HG02884 (cell line): Measurements from ENCODE around the gene DECR2.
"Not testable (repeated sequence)": the region's sequence is repeated elsewhere in the genome, so short reads cannot be mapped to it uniquely, and the experiment has no call there.

Experiments
- ATAC-seq: cut with Tn5 transposase; IDR thresholded peaks from one replicate; pipeline ENCODE4 v1.9.1; 2021; ENCODE audit warnings: mild to moderate bottlenecking, moderate library complexity; ENCODE audit not compliant: unreplicated experiment

The DECR2 gene, protein sequence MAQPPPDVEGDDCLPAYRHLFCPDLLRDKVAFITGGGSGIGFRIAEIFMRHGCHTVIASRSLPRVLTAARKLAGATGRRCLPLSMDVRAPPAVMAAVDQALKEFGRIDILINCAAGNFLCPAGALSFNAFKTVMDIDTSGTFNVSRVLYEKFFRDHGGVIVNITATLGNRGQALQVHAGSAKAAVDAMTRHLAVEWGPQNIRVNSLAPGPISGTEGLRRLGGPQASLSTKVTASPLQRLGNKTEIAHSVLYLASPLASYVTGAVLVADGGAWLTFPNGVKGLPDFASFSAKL

DNA sequence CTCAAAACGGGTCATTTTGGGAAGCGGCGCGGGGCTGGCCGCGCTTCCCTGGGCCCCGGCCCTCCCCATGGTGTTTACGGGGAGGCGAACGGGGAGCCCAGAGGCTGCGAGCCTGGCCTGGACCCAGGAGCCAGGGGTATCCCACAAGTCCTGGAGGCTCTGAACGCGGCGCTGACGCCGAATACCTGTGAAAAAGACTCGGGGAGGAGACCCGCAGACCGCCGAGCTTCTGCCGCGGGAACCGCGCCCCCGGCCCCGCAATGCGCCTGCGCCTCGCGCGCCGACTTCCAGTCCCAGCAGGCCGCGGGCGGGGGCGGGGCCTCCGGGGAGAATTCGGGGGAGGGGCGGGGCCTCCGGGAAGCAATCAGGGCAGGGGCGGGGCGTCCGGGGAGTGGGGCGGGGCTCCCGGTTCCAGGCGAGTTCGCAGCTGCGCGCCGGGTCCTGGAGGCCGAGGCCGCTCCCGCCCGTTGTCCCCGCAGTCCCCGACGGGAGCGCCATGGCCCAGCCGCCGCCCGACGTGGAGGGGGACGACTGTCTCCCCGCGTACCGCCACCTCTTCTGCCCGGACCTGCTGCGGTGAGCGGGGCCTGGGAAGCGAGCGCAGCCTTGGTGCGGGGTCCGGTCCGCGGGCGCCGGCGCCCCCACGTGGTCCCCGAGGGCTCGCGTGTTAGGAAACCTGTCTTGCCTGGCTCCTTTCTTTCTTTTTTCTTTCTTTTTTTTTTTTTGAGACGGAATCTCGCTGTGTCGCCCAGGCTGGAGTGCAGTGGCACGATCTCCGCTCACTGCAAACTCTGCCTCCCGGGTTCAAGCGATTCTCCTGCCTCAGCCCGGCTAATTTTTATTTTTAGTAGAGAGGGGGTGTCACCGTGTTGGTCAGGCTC lies at the start of gene DECR2:
Gene DECR2 (plus strand): TSS at position 418 of the 881 bp plus-strand sequence. CDS start 79 bp downstream, at position 497.
- ATAC-seq, result peak; percentile 42

DNA sequence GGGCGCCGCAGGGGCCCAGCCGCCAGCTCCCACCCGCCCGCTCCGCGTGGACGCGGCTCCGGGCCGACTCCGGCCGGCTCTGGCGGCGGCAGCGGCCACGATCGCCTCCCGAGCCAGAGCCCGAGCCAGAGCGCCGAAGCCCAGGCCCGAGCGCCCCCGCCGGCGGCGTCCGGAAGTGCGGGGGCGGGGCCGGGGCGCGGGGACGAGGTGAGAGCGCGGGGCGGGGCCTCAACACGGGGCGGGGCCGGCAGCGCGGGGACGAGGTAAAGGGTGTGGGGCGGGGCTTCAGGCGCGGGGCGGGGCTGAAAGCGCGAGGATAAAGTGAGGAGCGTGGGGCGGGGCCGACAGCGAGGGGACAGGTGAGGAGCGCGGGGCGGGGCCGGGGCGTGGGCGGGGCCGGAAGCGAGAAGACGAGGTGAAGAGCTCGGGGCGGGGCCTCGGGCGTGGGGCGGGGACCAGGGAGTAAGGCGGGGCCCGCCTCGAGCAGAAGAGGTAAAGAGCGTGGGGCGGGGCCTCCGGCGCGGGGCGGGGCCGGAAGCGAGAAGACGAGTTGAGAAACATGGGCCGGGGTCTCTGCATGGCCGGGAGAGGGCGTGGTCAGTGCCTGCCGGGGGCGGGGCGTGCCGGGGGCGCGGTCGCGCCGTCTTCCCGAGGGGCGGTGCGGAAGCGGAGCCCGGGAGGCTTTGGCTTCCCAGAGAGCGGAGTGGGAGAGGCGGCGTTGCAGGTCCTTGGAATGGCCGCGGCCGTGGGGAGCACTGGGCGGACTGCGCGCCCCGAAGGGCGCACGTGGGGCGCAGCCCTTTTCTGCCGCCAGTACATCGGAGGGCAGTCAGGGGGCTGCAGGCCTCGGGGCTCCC lies 48.9 kb upstream of the DECR2 start, which contains the start of gene AXIN1:
Gene AXIN1 (minus strand): TSS at position 177 of the 857 bp plus-strand sequence. CDS start 5,698 bp downstream, outside the sequence.
- peak; percentile 47 for ATAC-seq

DNA sequence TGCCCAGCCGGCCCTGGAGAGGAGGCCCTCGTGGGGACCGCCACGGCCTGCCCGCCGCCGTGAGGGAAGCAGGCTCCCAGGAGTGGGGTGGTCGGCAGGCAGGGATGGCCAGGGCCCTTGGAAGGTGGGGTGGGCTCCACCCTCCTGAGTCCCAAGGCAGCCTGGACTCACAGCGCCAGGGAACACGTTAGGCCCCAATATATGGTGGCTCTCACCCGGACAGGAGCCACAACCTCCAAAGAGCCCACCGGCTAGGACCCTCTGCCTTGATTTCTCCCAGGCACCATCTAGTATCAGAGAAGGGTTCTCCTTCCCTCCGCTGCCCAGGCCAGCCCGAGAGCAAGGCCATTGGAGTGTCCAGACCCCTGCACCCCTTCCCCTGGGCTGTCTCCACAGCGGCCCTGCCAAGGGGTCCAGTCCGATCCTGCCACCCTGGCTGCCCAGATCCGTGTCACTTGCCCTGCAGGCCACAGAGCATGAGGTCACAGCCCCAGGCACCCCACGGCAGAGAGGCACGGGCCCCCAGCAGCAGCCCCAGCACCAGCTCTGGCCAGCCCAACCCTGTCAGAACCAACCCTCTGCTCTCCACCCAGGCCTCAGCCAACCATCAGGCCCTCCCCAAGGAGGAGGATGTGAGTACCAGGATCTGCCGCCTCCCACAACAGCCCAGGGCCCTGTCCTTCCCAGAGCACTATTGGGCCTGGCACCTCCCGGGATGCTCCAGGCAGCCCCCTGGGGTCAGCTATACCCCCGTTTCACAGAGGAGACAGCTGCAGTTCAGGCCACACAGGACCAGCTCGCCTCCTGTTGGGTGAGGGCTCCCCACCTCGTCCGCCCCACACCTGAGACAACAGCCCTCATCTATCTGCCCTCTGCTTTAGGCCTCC lies 48.0 kb upstream of the DECR2 start:
- no peak for ATAC-seq

DNA sequence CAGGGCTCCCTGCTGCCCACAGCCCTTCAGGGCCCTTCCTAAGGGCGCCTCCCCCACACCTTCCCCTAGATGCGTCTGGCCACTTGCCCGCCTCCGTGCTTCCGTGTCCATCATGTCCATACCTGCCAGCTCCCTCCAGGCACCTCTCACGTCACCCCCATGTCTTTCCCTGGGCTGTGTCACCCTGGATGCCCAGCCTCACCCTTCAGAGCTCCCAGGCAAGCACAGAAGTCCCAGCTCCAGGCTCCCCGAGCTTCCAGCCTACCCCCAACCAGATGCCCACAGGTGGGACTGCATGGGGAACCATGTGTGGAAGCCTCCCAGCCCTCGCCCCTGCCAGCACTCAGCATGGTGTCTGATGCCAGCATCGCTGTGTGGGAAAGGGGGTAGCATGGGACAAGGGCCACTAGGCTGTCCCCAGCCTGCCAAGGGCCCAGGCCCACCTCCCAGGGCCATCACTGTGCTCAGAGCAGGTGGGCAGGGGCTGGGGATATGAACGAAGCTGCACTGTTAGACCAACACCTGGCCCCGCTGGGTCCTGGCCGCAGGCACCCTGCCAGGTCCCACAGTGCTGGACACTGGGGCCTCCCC lies 47.3 kb upstream of the DECR2 start:
- no peak for ATAC-seq

DNA sequence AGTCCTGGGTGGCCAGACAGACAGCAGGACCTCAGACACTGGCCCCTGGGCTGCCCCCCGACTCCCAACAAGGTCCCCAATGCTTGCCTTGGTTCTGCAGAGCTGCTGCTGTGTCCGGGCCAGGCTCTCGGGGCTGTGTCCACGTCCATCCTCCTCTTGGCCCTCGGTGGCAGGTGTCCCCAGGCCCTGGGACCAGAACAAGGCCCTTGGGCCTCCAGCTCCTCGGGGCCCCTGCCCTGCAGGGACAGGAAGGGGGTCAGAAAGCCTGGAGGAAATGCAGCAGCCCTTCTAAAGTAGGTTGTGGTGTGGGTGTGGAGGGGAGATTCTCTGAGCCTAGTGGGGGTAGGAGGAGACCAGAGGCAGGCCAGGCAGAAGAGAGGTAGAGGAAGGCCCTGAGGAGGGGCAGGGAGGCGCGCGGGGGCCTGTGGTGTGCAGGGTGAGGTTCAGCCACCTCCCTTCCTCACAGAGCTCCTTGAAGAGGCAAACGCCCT lies 46.7 kb upstream of the DECR2 start:
- no peak for ATAC-seq

DNA sequence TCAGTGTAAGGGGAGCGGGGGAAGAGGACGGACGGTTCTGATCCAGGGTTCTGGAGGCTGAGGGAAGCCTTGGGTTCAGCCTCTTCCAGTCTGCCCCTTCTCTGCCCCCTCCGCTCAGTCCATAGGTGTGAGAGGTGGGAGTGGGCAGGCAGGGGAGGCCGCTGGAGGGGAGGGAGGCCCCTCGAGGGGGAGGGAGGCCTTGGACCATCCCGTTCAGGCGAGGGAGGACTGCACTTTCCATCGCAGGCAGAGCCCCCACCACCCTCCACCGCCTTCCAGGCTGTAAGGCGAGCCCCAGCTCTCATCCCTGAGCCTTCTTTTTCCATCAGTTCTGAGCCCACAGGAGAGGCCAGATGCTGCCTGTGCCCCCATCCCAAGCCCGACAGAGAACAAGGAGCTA lies 44.9 kb upstream of the DECR2 start:
- ATAC-seq, result no peak

DNA sequence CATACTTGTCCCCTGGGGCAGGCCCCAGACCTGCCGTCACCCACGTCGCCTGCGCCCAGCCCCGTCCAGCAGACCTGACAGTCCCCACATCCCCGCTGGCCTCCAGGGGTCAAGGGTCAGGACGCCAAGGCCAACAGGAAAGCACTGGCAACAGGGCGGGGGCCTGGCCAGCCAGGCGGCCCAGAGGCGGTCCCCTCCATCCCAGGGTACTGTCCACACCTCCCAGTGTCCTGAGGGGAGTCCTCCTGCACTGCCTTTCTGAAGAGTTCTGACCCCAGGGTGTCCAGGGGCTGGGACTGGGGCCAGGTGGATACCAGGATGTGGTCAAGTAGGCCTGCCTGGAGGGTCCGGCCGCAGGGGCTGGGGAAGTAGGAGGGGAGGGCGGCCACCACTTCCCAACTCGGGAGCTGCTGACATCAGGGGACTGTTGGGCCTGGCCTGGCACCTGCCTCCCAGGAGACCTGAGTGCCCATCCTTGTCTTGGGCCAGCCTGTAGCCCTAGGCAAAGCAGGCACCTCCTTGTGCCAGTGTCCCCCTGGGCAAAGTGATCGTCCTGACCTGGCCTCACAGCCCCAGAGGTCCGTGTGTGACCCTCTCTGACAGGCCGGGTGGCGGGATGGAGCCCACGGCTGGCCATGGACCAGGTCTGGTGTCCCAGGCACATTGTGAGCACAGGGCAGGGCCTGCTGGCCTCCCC lies 42.5 kb upstream of the DECR2 start:
- ATAC-seq, result no peak

DNA sequence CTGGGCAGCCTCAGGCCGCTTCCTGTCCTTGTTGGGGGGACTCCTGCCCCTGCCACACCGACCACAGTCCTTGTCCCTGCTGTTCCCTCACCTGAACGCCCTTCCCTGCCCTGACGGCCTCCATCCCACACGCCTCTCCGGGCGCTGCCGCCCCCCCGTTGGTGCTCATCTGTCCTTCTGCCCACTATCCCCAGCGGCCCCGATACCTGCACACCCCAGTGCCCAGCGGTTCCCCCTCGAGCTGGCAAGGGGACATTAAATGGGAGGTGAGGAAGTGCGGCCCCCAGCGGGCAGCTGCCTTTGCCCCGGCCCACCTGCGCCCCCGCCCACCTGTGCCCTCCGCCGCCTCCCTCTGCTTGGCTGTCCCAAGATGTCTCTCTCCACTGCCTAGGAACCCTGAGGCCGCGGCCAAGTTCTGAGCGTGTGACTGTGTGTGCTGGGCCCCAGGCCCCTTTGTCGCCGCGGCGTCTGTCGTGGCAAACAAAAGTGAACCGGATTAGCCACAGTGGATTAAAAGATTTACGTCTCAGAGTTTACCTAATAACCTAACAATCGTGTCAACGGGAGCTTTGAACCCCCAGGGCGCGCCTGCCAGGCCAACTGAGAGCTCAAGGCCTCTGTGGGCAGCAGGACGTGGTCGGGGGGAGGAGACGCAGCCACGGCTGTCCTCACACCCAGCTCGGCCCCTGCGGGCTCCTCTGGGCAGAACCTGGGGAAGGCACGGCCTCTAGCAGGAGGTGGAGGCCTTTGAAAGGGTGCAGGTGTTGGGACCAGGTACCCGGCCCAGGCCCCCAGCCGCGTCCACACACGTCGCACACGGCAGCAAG lies 41.6 kb upstream of the DECR2 start:
- no peak for ATAC-seq

DNA sequence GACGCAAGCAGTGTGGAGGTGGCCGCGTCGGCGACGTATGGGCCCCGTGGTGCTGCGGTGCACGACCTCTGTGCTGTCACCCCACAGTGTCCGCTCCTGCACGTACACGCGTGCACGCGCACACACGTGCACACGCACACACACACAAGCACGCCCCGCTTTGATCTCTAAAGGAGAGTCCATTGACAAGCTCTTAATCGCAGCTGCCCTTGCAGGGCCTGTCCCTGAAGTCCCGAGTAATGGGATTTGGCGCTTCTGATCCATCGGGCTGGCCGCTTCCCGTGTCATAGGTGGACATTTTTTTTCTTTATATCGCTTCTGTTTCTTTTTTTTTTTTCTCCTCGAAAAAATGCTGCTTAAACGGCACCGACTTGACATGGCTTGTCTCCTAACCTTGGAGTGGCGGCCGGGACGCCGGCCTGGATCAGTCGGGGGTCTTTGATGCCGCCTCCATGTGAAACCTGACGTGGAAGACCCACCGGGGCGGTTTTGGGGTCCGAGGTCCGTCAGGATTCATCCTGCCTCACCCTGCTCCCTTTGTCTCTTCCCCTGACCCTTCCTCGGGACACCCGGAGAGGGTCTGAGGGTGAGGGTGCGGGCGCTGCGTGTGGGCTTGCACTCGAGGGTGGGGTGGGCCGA lies 40.9 kb upstream of the DECR2 start:
- no peak for ATAC-seq

DNA sequence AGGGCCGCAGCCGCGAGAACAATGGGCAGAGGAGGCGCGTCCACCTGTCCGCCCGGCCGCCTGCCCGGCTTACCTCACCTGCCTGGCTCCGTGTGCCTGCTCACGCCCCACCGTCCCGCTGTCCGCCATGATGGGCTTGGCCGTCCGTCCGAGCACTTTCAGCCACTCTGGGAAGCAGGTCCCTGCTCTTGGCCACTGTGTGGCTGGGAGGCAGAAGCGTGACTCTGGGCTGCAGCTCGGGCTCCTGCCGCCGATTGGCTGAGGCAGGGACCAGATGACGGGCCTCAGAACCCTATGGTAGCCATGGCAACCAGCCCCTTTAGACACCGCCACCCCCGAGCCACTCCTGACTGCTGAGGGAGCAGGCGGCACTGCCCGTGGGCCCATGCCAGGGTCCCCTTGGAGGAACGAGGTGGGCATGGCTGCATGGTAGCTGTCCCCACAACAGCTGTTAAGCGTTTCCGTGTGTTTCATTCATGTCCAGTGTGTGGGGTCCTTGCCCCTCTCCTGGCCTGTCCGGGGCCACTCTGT lies 40.3 kb upstream of the DECR2 start:
- no peak for ATAC-seq

DNA sequence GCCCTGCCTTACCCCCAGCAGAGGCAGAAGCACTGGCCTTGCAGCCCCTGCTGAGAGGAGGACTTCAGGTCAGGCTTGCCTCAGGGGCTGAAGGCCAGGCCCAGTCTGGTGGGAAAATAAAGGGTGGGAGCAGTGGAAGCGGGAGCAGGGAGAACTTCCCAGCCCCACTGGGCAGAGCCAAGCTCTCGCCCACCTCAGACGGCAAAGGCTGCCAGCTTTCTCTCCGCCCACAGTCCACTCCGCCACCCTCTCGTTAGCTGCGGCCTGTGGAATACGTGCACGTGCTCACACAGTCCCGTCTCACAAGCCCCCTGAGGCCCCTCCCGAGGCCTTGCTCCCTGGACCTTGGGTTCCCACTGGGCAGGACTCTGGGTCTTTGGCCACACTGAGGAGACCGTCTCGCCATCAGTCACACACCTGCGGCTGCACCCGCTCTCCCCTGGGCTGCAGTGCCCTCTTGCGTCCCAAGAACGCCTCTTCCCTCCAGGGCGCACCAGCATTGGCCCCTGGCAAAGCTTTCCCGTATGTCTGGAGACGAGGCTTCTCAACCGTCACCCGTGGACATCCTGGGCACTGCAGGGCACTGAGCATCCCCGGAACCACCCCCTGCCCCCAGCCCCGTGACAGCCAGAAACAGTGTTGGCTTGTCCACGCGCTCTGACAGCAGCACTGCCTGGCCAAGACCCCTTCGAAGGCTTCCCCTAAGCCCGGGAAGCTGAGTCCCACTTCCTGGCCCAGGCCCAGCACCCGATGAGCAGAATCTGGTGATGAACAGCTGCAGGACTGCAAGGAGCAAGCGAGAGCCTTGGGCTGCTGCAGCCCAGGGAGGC lies 39.6 kb upstream of the DECR2 start:
- no peak for ATAC-seq

DNA sequence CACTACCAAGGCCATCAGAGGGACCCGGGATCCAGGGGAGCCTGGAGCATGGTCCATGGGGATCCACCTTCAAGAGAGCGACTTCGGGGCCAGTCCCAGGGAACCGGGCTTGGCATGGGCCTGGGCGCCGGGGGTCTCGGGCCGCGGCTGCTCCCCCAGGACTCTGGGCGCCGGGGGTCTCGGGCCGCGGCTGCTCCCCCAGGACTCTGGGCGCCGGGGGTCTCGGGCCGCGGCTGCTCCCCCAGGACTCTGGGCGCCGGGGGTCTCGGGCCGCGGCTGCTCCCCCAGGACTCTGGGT lies 39.0 kb upstream of the DECR2 start:
- ATAC-seq, result not testable (repeated sequence)

DNA sequence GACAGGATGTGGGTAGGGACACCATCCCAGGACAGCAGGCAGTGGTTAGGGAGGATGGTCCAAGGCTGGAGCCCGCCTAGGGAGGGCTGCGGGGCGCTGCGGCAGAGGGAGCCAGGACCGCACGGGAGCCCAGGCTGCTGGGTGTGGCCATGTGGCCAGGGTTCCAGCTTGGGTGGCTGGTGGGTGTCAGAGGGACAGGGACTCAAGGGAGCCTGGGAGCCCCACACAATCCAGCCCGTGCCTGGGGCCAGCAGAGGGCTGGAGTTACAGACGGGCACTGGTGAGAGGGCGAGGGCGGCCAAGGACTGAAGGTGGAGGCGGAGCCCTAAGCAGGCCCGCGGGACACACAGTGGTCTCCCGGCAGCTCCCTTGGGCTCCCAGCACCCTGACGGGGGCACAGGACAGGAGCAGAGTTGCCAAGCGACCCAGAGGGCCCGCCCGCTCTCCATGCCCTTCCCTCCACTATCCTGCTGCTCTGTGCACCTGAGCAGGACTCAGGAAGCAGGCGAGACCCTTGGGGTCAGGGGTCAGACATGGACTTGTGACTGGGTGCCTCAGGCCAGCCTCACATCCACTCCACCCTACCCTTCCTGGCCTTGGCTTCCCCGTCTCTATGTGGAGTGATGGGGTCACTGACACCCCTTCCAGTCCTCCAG lies 38.4 kb upstream of the DECR2 start:
- no peak for ATAC-seq

DNA sequence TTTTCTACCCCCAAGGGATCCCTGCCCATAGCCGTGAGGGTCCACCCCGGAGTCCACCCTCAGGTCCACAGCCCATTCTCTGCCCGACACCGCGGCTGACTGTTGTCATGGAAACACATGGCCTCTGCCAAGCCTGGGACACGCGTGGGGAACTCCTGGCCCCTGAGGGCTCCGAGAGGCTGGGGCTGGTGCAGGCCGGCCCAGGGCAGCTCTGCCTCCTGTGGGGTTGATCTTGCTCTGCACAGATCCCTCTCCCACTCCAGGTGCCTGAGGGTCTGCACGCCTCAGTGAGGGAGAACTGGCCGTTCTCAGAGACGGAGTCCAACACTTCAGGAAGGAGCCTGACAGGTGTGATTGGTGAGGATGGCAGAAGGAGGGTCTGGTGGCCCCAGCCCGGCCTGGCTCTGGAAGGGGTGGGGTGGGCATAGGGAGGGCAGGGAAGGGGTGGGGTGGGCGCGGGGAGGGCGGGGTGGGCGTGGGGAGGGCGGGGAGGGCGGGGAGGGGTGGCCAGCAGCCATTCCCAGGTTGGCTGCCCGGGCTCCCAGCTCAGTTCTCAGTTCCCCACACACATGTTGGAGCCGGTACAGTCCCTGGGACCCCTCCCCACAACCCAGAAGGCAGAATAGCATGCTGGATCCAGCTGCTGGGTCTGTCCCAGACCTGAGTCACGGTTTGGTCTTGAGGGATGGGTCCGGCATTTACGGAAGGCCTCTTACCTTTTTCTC lies 37.8 kb upstream of the DECR2 start:
- no peak for ATAC-seq
